K562 (cell line): ENCODE measurements around the gene NOP14. TPM values are rescaled to one million over a fixed set of nuclear protein-coding genes. Genes with fewer than 3 reads are reported as not detected.

Source experiments
- CBFA2T2 ChIP-seq: fragments of 450-650 bp; conservative IDR thresholded peaks from 2 replicates; pipeline ENCODE4 v1.6.1; 2017; ENCODE audit warnings: mild to moderate bottlenecking
- CHD1 ChIP-seq: fragments of 200-600 bp; sonication (generic); IDR thresholded peaks from one replicate; pipeline ENCODE4 v1.6.1; 2012; ENCODE audit warnings: mild to moderate bottlenecking, moderate library complexity, low read length, inconsistent platforms
- HMGN3 ChIP-seq: IDR thresholded peaks from 2 replicates; pipeline ENCODE4 v1.6.1; 2011; ENCODE audit warnings: borderline replicate concordance, low read depth, mild to moderate bottlenecking, mixed read lengths, low read length; ENCODE audit not compliant: insufficient read length; ENCODE audit errors: extremely low read depth
- NONO ChIP-seq, 2 experiments: fragments of 200-400 bp in 1 of 2; fragments of 450-650 bp in 1 of 2; formaldehyde crosslinking in 1 of 2; IDR thresholded peaks; 2 replicates each; pipeline ENCODE4 v1.6.1; 2017; ENCODE audit warnings: low read depth in 2 of 2, mild to moderate bottlenecking in 2 of 2, moderate library complexity in 2 of 2, low read length in 1 of 2
- RBM17 ChIP-seq: fragments of 200-400 bp; formaldehyde crosslinking; IDR thresholded peaks from 2 replicates; pipeline ENCODE4 v1.6.1; 2017; ENCODE audit warnings: low read depth, mild to moderate bottlenecking, low read length, borderline replicate concordance
- TEAD4 ChIP-seq, 2 experiments: sonication (generic) in 1 of 2; formaldehyde crosslinking in 1 of 2; IDR thresholded peaks; 2 replicates each; pipeline versions ENCODE4 v1.6.1 to v1.8.0; 2012 to 2022; ENCODE audit warnings: borderline replicate concordance in 1 of 2, inconsistent platforms in 1 of 2, low read length in 1 of 2, mild to moderate bottlenecking in 1 of 2, missing genetic modification reagents in 1 of 2
- TSC22D4 ChIP-seq: fragments of 450-650 bp; IDR thresholded peaks from 2 replicates; pipeline ENCODE4 v1.6.1; 2016; ENCODE audit warnings: missing genetic modification characterization, missing biosample characterization, control low read depth
- polyA plus RNA-seq, 8 experiments: library from polyadenylated mRNA; depleted of rRNA in 4 of 8; stranded (reverse) in 5 of 8; unstranded in 3 of 8; fragments of >200 nt; fragmentation: Nextera tagmentation in 2 of 8; fragmentation: Illumina TruSeq in 1 of 8; extraction: Ambion mirVana in 2 of 8; extraction: Trizol in 1 of 8; gene quantifications; 2 replicates each; pipeline versions ENCODE4 v1.2.1 to v1.2.3, GENCODE V29; 2011 to 2014; ENCODE audit warnings: inconsistent platforms in 1 of 8, missing spikeins in 1 of 8
- total RNA-seq, 7 experiments: library from RNA; depleted of rRNA in 6 of 7; stranded (reverse); fragments of >200 nt in 6 of 7; fragmentation: Illumina TruSeq in 2 of 7; extraction: Trizol in 2 of 7; gene quantifications; 2 replicates each; pipeline versions ENCODE4 v1.2.1 to v1.2.3, GENCODE V29; 2011 to 2021; ENCODE audit warnings: low replicate concordance in 1 of 7
- TF ChIP-seq, protein P1 (sequence below): fragments of 450-650 bp; formaldehyde crosslinking; IDR thresholded peaks from 2 replicates; pipeline ENCODE4 v1.4.0; 2022; ENCODE audit warnings: missing genetic modification characterization
- TF ChIP-seq, protein P2 (sequence below): sonication (generic); formaldehyde crosslinking; IDR thresholded peaks from 2 replicates; pipeline ENCODE4 v1.8.0; 2023; ENCODE audit warnings: missing genetic modification reagents, mild to moderate bottlenecking, borderline replicate concordance
- TF ChIP-seq, protein P3 (sequence below): IDR thresholded peaks from 2 replicates; pipeline ENCODE4 v1.6.1; 2011; ENCODE audit warnings: borderline replicate concordance, low read depth, mild to moderate bottlenecking, moderate library complexity, low read length; ENCODE audit not compliant: insufficient read depth, poor library complexity, severe bottlenecking

Gene NOP14
- total and polyA plus RNA-seq, 9 of the 15 experiments (the other 6 are each of a cell fraction or from before 2014, with no cell fraction given) = 12.7 to 76.0 (median 50.9) TPM

DNA sequence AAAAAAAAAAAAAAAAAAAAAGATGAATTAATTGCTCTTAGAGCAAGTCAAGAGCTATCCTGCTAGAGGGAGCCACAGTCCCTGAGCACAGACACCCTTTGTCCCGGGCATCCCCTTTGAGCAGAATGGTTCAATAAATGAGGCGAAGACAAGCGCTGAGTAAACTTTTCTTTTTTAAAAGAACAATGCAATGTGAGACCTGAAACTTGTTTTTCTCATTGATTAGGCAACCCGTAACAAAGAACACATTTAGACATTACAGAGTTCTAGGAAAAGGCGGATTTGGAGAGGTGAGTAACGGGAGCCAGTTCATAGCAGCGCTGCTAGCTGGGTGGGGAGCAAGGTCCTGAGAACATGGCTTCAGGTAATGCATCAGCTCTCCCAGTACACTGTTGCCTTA lies 46.2 kb upstream of the NOP14 start (continued):
- TF ChIP-seq RBM17 = no peak
- no peak for TF ChIP-seq TEAD4 (IDR thresholded peaks at IDR 0.05; ENCODE audit: low read length)
- no peak for TF ChIP-seq TEAD4 (CRISPR knock-in tag; IDR thresholded peaks at IDR 0.05; ENCODE audit: borderline replicate concordance)
- TF ChIP-seq, protein P1, sequence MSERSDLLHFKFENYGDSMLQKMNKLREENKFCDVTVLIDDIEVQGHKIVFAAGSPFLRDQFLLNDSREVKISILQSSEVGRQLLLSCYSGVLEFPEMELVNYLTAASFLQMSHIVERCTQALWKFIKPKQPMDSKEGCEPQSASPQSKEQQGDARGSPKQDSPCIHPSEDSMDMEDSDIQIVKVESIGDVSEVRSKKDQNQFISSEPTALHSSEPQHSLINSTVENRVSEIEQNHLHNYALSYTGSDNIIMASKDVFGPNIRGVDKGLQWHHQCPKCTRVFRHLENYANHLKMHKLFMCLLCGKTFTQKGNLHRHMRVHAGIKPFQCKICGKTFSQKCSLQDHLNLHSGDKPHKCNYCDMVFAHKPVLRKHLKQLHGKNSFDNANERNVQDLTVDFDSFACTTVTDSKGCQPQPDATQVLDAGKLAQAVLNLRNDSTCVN = no peak
- TF ChIP-seq TSC22D4 (tag) = no peak
- no peak for TF ChIP-seq CBFA2T2
- no peak for TF ChIP-seq HMGN3
- TF ChIP-seq, protein P2, sequence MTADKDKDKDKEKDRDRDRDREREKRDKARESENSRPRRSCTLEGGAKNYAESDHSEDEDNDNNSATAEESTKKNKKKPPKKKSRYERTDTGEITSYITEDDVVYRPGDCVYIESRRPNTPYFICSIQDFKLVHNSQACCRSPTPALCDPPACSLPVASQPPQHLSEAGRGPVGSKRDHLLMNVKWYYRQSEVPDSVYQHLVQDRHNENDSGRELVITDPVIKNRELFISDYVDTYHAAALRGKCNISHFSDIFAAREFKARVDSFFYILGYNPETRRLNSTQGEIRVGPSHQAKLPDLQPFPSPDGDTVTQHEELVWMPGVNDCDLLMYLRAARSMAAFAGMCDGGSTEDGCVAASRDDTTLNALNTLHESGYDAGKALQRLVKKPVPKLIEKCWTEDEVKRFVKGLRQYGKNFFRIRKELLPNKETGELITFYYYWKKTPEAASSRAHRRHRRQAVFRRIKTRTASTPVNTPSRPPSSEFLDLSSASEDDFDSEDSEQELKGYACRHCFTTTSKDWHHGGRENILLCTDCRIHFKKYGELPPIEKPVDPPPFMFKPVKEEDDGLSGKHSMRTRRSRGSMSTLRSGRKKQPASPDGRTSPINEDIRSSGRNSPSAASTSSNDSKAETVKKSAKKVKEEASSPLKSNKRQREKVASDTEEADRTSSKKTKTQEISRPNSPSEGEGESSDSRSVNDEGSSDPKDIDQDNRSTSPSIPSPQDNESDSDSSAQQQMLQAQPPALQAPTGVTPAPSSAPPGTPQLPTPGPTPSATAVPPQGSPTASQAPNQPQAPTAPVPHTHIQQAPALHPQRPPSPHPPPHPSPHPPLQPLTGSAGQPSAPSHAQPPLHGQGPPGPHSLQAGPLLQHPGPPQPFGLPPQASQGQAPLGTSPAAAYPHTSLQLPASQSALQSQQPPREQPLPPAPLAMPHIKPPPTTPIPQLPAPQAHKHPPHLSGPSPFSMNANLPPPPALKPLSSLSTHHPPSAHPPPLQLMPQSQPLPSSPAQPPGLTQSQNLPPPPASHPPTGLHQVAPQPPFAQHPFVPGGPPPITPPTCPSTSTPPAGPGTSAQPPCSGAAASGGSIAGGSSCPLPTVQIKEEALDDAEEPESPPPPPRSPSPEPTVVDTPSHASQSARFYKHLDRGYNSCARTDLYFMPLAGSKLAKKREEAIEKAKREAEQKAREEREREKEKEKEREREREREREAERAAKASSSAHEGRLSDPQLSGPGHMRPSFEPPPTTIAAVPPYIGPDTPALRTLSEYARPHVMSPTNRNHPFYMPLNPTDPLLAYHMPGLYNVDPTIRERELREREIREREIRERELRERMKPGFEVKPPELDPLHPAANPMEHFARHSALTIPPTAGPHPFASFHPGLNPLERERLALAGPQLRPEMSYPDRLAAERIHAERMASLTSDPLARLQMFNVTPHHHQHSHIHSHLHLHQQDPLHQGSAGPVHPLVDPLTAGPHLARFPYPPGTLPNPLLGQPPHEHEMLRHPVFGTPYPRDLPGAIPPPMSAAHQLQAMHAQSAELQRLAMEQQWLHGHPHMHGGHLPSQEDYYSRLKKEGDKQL (CRISPR knock-in tag) = no peak
- TF ChIP-seq, protein P3, sequence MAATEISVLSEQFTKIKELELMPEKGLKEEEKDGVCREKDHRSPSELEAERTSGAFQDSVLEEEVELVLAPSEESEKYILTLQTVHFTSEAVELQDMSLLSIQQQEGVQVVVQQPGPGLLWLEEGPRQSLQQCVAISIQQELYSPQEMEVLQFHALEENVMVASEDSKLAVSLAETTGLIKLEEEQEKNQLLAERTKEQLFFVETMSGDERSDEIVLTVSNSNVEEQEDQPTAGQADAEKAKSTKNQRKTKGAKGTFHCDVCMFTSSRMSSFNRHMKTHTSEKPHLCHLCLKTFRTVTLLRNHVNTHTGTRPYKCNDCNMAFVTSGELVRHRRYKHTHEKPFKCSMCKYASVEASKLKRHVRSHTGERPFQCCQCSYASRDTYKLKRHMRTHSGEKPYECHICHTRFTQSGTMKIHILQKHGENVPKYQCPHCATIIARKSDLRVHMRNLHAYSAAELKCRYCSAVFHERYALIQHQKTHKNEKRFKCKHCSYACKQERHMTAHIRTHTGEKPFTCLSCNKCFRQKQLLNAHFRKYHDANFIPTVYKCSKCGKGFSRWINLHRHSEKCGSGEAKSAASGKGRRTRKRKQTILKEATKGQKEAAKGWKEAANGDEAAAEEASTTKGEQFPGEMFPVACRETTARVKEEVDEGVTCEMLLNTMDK = peak; percentile 80
- TF ChIP-seq CHD1 = no peak
- no peak for TF ChIP-seq NONO (IDR thresholded peaks at IDR 0.05; ENCODE audit: low read depth in 2 of 2, low read length in 1 of 2)
